Stimulated activated CD4-positive, alpha-beta T cell treated with anti-CD3 and anti-CD28 coated beads, Interleukin-2, amount 100 ng/mL, for 4 hours (primary cell): ENCODE results near the gene PCBP4.
"Not testable (repeated sequence)": the region's sequence is repeated elsewhere in the genome, so short reads cannot be mapped to it uniquely, and the experiment has no call there.

ENCODE experiments used
- DNase-seq: peaks from one replicate; pipeline ENCODE4 v3.0.0-alpha.2; 2020; ENCODE audit warnings: low read depth

PCBP4 gene

GRCh38 chr3:51994530-51994929 is 27.3 kb upstream of the PCBP4 start:
- DNase-seq, result no peak

- DNase-seq, result not testable (repeated sequence)
These were observed 26.4 kb upstream of the PCBP4 start for GRCh38 chr3:51993657-51994056.

GRCh38 chr3:51992017-51992682 is 24.9 kb upstream of the PCBP4 start:
- DNase-seq, result no peak

GRCh38 chr3:51990501-51990971 is 23.3 kb upstream of the PCBP4 start:
- DNase-seq, result not testable (repeated sequence)

DNA sequence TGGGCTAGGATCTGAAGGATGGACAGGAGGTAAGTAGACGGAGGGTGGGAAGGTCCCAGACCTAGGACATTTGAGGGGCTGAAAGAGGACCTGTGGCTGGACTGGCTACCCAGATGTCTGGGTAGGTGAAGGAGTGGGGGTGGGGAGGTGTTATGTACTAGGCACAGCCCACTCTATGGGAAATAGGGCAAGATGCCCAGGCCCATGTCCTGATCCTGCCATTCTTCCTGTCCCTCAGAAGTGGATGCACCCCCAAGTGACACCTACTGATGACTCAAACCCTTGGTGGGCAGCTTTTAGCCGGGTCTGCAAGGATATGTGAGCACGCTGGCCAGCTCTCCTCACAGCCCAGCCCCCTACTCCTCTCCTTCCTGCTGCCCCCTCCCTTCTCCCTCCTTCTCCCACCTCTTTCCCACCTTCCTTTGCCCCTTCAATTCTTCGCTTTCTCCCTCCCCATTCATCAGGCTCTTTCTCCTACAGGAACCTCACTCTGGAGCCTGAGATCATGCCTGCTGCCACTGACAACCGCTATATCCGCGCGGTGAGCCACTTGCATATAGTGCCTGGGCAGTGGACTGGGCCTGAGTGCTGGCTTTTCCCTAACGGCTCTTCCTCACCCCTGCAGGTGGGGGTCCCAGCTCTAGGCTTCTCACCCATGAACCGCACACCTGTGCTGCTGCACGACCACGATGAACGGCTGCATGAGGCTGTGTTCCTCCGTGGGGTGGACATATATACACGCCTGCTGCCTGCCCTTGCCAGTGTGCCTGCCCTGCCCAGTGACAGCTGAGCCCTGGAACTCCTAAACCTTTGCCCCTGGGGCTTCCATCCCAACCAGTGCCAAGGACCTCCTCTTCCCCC is 21.3 kb upstream of the PCBP4 start:
- DNase-seq, result no peak

GRCh38 chr3:51987568-51987967 is 20.3 kb upstream of the PCBP4 start:
- DNase-seq, result no peak

DNA sequence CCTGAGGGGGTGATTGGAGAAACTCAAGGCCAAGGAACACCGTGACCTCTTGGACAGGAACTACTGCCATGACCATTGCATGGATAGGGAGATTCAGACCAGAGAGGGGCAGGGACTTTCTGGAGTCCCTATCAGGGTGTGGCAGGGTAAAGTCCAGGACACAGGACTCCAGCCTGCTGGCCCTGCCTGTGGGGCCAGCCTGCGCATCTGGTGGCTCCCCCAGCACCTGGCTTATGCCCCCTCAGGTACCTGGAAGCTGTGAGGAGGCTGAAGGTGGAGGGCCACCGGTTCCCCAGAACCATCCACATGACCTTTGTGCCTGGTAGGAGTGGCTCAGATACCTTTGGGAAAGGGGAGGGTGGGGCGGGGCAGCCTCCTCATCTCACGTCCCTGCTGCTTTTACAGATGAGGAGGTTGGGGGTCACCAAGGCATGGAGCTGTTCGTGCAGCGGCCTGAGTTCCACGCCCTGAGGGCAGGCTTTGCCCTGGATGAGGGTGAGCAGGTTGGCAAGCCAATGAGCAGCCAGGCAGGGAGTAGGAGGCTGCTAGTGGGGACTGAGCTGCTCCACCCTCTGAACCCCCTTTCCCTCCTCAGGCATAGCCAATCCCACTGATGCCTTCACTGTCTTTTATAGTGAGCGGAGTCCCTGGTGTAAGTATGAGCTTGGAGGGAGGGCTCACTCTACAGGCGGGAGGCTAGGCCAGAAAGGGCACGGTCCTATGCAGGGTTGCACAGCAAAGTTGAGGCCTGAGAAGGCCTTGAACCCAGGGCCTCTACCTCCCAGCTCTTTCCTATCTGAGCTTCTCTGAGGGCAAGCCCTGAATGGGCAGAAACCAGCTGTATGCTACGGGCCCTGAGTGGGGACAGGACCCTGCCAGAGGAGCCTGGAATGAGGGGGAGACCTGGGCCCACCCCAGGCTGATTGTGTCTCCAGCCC is 19.0 kb upstream of the PCBP4 start:
- no peak for DNase-seq

DNA sequence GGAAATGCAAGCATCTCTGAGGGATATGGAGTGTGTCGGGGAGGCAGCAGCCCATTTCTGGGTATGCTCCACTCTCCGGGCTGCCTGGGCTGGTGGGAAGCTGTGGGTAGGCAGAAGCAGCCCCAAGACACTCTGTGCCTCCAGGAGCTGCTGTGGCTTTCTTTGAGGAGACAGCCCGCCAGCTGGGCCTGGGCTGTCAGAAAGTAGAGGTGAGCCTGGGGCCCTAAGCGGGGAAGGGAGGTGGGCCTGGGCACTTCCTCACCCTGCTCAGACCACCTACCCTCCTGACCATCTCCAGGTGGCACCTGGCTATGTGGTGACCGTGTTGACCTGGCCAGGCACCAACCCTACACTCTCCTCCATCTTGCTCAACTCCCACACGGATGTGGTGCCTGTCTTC is 17.8 kb upstream of the PCBP4 start:
- no peak for DNase-seq

DNA sequence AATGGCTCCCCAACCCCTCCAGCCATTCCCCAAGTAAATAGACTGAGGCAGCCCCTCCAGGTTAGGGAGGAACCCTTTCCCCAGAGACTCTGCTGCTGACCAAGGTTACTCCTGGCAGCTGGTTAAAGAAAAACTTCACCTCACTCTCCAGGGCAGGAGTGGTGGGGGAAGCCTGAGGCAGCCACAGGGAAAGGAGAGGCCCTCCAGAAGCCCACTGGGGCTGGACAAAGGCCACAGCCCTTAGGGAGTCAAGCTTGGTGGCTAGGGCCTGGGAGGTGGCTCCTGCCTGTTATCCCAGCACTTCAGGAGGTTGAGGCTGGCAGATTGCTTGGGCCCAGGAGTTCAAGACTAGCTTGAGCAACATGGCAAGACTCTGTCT is 17.0 kb upstream of the PCBP4 start:
- no peak for DNase-seq

DNA sequence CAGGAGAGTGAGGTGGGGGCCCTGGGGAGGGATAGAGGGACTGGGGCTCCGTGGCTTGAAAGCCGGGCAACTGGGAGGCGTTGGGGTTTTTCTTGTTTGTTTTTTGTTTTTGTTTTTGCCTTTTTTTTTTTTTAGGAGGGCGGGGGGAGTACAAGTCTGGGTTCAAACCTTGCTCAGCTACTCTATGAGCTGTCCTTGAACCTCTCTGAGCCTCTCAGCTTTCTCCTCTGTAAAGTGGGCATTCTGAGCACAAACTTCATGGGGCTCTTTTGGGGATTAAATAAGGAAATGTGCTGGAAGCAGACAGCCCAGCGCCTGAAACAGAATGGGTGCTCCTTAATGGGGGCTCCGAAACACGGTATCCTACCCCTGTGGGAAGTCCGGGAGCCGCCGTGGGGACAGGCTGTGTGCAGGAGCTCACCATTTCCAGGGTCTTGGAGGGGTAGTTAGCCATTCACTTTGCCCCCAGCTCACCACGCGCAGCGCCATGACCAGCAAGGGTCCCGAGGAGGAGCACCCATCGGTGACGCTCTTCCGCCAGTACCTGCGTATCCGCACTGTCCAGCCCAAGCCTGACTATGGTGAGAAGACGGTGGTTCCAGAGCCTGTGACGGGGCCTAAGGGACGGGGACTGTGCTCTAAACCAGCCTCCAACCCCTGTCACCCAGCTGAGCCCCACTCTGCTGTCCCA is 16.5 kb upstream of the PCBP4 start:
- no peak for DNase-seq

DNA sequence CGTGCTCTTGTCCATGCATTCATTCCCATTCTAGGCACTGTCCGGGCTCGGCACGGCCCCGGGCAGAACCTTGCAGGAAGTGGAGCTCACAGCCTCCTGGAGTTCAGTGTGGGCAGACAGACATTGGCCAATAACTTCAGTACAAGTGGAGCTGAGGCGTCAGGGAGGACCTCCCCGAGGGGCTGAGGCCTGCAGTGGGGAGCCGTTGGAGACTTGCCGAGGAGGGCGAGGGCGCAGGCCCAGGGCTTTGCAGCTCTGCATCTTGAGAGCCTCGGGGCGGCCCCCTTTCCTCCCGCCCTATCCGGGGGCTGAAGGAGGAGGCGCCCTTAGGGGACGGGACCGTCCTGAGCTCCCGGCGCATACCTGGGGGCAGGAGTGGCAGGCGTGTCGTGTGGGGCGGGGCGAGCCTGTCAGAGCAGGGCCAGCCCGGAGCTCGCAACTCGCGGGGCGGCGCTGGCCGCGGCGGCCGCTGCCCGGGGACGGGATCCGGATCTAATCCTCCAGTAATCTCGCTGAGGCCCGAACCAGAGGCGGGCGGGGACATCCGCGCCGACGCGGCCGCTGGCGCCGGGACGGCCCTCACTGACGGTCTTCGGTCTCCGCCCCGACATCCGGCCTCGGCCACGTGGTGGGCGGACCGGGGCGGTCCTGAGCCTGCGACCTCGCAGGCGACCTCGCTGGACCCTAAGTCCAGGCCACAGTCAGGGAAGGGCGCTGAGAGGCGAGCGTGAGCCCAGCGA is 15.8 kb upstream of the PCBP4 start, which contains the start of gene ACY1:
ACY1 (plus strand) TSS at position 698 of the 740 bp plus-strand sequence. CDS start 530 bp downstream, outside the sequence.
- DNase-seq, result peak; percentile 56

DNA sequence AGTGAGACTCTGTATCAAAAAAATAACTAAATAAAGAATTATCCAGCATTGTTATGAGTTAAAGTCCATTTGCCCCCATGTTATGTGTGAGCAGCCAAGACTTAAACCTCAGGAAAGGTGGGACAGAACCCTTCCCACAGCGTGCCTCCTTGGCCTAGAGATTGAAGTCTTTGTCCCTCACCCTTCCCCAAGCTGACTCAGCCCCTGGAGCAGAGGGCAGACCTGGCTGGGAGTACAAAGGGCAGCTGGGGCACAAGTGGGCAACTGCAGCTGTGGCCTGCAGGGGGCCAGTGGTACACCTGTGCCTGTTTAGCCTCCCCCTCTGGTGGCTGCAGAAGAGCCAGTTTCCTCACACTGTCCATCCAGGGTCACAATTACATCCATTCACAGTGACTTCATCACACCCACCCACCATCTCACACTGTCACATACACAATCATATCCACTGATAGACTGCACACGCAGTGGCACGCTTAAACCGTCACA is 15.1 kb upstream of the PCBP4 start:
- DNase-seq, result no peak

GRCh38 chr3:51980253-51980652 is 13.0 kb upstream of the PCBP4 start:
- no peak for DNase-seq

GRCh38 chr3:51978143-51978502 is 10.9 kb upstream of the PCBP4 start:
- no peak for DNase-seq

DNA sequence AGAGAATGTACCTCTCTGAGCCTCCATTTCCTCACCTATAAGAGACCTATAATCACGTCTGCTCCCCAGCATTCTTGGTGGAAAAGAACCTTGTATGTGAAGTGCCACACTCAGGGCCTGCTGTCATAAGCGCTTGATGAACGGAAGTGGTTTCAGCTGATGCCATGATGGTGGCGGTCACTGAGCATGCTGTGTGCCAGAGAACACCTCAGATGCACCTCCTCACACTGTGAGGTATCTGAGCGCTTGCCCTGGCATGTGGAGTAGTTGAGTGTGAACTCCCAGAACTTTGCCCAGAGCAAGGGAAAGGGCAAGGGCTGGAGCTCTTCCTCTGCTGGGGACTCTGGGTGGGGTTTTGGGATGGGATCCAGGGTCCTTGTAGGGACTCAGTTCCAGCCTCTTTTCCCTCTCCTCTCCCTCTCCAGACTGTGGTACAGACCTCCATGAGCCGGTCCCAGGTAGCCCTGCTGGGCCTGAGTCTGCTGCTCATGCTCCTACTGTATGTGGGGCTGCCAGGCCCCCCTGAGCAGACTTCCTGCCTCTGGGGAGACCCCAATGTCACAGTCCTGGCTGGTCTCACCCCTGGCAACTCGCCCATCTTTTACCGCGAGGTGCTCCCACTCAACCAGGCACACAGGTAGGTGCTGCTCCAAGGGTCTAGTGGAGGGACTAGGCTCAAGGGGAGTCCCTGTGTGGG is 10.3 kb upstream of the PCBP4 start:
- no peak for DNase-seq

GRCh38 chr3:51975852-51976549 is 8.7 kb upstream of the PCBP4 start:
- no peak for DNase-seq

DNA sequence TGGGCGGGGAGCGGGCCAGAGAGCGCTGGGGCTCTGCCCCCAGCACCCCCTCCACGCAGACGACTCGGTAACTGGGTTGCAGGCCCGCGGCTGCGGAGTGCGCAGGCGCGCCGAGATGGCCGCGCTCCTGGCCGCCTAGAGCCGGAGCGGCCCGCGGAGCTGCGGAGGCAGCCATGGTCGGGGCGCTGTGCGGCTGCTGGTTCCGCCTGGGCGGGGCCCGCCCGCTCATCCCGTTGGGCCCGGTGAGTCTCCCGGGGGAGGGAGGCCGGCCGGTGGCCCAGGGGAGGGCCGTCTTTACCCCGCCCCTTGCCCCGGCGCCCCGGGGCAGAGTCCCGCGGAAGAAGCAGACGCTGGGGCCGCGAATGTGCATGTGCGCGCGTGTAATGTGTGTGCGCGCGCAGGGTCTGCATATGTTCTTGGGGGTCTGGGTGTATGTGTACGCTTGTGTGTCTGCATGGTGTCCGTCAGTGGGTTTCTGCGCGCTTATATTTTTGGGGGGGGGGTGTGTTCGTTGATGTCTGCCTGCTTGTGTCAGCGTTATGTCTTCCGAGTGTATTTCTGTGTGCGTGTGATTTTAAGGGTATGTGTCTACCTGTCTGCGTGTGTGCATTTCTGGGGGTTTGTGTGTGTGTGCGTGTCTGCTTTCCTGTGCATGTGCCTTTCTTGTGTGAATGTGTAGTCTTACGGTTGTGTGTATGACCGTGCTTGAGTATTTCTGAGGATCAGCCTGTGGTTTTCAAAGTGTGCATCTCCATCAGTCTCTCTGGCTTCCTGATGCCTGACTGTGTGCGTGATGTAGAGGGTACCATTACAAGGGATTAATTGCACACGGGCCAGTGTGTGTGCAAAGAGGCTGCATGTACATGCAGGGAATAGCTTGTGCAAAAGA is 8.0 kb upstream of the PCBP4 start, which contains the start of gene ABHD14A:
ABHD14A (plus strand) TSS at position 102 of the 889 bp plus-strand sequence; CDS start at position 174, 72 bp downstream.
- peak; percentile 49 for DNase-seq

GRCh38 chr3:51974277-51974962 is 7.2 kb upstream of the PCBP4 start:
- DNase-seq, result no peak
